ENCODE results near the gene PGLYRP1. TPM values are rescaled to one million over a fixed set of nuclear protein-coding genes. Genes with fewer than 3 reads are reported as not detected.

PGLYRP1 gene
- total RNA-seq, 1 donor from 2014 or later, result not detected

DNA sequence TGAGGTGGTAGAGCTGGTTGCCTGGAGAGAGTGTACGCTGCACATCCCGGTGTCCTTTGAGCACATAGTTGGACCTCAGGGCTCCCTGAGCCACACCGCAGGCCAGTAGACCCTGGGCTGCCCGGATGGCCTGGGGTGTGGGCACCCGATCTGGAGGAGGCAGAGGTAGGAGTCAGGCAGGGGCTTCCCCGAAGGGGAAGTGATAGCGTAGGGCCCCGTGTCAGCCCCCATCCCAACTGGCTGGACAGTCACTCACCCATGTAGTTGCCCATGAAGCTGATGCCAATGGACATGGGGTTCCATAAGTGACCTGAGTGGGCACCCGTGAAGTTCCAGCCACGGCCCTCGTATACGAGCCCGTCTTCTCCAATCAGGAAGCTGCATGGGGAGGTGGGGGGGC is 3.6 kb downstream of the PGLYRP1 start:
- Histone ChIP-seq H3K4me2 (no peak overlapping the region), H4K20me1 (ENCODE audit: low read depth) (peaks cover 34% of the 10 kb centered on the region), H3K36me3 (no peaks in the 10 kb centered on the region), H3K27ac (no peak overlapping the region), H3K79me2 (ENCODE audit: low read depth) (no peaks in the 10 kb centered on the region), H3K9me3 (ENCODE audit: low read depth) (no peaks in the 10 kb centered on the region), H3K27me3 (peaks cover 25% of the 10 kb centered on the region), H2AFZ (replicated peaks) (no peak overlapping the region), H3F3A (ENCODE audit: low read depth) (peaks cover 21% of the 10 kb centered on the region), H3K9ac (no peak overlapping the region), H3K4me3 (no peak overlapping the region), H3K4me1 (peaks cover 6% of the 10 kb centered on the region)
- H3K27ac Mint-ChIP-seq, result no peak overlapping the region
- no peak for DNase-seq (ENCODE audit: low spot score)
- no peaks in the 10 kb centered on the region for H3K9me3 Mint-ChIP-seq
- peaks cover 16% of the 10 kb centered on the region for H3K27me3 Mint-ChIP-seq (ENCODE audit: insufficient read depth, low read depth)
- H3K36me3 Mint-ChIP-seq, result peaks cover 4% of the 10 kb centered on the region
- TF ChIP-seq EZH2 (IDR thresholded peaks at IDR 0.05) (no peak), EZH2phosphoT487 (IDR thresholded peaks at IDR 0.05) (no peak), CTCF (IDR thresholded peaks at IDR 0.05) (no peak)
- peaks cover 13% of the 10 kb centered on the region for H3K4me1 Mint-ChIP-seq
- no peak overlapping the region for H3K4me3 Mint-ChIP-seq

GRCh38 chr19:46018729-46019251 is 4.1 kb downstream of the PGLYRP1 start:
- Mint-ChIP-seq H3K4me1 (peaks cover 13% of the 10 kb centered on the region), H3K27ac (no peak overlapping the region), H3K36me3 (peaks cover 4% of the 10 kb centered on the region), H3K27me3 (ENCODE audit: insufficient read depth, low read depth) (peaks cover 18% of the 10 kb centered on the region), H3K9me3 (no peaks in the 10 kb centered on the region), H3K4me3 (no peak overlapping the region)
- Histone ChIP-seq H3K9ac (no peak overlapping the region), H3F3A (ENCODE audit: low read depth) (peaks cover 25% of the 10 kb centered on the region), H3K27ac (no peak overlapping the region), H3K36me3 (no peaks in the 10 kb centered on the region), H2AFZ (replicated peaks) (no peak overlapping the region), H3K9me3 (ENCODE audit: low read depth) (no peaks in the 10 kb centered on the region), H3K4me1 (peaks cover 6% of the 10 kb centered on the region), H3K4me2 (no peak overlapping the region), H4K20me1 (ENCODE audit: low read depth) (peaks cover 37% of the 10 kb centered on the region), H3K4me3 (no peak overlapping the region), H3K79me2 (ENCODE audit: low read depth) (no peaks in the 10 kb centered on the region), H3K27me3 (peaks cover 30% of the 10 kb centered on the region)
- DNase-seq (ENCODE audit: low spot score), result no peak
- TF ChIP-seq EZH2 (IDR thresholded peaks at IDR 0.05) (no peak), CTCF (IDR thresholded peaks at IDR 0.05) (no peak)

DNA sequence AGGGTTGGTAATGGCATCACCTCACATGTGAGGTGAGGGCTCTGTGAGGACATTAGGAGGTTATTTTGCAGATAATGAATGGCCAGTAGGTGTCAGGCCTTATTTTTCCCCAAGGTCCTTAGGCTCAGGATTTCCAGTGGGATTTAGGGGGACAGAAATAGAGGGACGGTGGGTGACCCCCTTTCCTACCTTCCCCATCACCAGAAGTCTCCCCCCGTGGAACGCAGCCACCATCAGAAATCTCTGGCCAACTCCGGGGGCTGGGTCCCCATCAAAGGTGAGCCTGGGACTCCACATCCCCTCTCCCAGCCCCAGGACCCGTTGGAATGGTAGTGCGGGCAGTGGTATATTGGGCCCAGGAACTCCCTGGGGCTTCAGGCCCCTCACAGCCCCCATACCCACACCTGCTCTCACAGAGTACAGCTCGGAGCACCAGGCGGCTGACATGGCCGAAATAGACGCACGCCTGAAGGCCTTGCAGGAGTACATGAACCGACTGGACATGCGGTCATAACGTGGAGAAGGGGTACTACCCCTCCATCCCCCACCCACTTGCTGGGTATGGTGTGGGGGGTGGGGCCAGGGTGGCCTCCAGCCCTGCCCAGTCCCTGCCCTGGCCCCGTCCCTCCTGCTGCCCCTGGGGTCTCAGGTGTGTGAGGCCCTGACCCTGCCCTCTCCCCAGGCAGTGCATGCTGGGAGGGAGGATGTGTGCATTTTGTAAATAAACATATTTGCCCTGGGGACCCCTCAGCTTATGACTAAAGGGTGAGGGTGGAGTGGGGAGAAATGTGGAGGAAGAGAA is 4.8 kb downstream of the PGLYRP1 start:
- Mint-ChIP-seq H3K36me3 (peaks cover 4% of the 10 kb centered on the region), H3K4me1 (peaks cover 13% of the 10 kb centered on the region), H3K27me3 (ENCODE audit: insufficient read depth, low read depth) (peaks cover 15% of the 10 kb centered on the region), H3K27ac (no peak overlapping the region), H3K4me3 (peak overlapping the region; percentile 48), H3K9me3 (no peaks in the 10 kb centered on the region)
- no peak for DNase-seq (ENCODE audit: low spot score)
- Histone ChIP-seq H3K36me3 (no peaks in the 10 kb centered on the region), H3K9ac (no peak overlapping the region), H3F3A (ENCODE audit: low read depth) (peaks cover 29% of the 10 kb centered on the region), H4K20me1 (ENCODE audit: low read depth) (peaks cover 37% of the 10 kb centered on the region), H3K27ac (no peak overlapping the region), H3K27me3 (peaks cover 37% of the 10 kb centered on the region), H3K79me2 (ENCODE audit: low read depth) (no peaks in the 10 kb centered on the region), H3K4me2 (no peak overlapping the region), H3K4me3 (no peak overlapping the region), H3K4me1 (peaks cover 6% of the 10 kb centered on the region), H3K9me3 (ENCODE audit: low read depth) (no peaks in the 10 kb centered on the region), H2AFZ (replicated peaks) (no peak overlapping the region)
- TF ChIP-seq EZH2phosphoT487 (IDR thresholded peaks at IDR 0.05), result no peak
- no peak for TF ChIP-seq EZH2 (IDR thresholded peaks at IDR 0.05)
- TF ChIP-seq CTCF (IDR thresholded peaks at IDR 0.05), result no peak

Data from neural progenitor cell (in vitro differentiated cells).